ENCODE results near the gene ZNF254.

- TF ChIP-seq EZH2 (IDR thresholded peaks at IDR 0.05; ENCODE audit: low read length, missing control alignments) (no peak), CTCF (conservative IDR thresholded peaks at IDR 0.05 in 1 of 2, IDR thresholded peaks at IDR 0.05 in 1 of 2; ENCODE audit: low read depth in 1 of 2, low read length in 2 of 2) (no peak)
Observed at GRCh38 chr19:24063295-24063694, 23.7 kb upstream of the ZNF254 start.

All from fibroblast of lung (primary cell).